GM12873 (cell line): Measurements from ENCODE around the gene CDKN2C.

Experiments
- TF ChIP-seq, protein P1 (sequence below): IDR thresholded peaks from 2 replicates; pipeline ENCODE4 v1.5.1; 2012; ENCODE audit warnings: low read depth, mild to moderate bottlenecking, moderate library complexity, low read length, control low read depth; ENCODE audit not compliant: insufficient read depth; ENCODE audit errors: missing control alignments

CDKN2C gene

DNA sequence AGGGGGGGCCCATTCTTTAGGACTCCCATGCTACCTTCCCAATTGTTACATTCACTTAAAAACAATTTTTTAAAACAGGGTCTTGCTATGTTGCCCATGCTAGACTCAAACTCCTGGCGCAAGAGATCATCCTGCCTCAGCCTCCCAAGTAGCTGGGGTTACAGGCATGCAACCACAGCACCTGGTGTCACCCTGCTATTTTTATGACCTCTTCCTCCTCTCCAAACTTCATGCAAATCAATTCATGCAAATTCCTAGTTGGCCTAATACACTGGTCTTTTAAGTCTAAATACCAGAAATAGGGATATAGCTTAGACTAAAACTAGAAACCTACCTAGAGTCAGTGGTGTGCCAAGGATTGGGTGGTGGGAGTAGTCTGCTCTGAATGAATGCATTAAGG lies 30.1 kb downstream of the CDKN2C start:
- TF ChIP-seq, protein P1, sequence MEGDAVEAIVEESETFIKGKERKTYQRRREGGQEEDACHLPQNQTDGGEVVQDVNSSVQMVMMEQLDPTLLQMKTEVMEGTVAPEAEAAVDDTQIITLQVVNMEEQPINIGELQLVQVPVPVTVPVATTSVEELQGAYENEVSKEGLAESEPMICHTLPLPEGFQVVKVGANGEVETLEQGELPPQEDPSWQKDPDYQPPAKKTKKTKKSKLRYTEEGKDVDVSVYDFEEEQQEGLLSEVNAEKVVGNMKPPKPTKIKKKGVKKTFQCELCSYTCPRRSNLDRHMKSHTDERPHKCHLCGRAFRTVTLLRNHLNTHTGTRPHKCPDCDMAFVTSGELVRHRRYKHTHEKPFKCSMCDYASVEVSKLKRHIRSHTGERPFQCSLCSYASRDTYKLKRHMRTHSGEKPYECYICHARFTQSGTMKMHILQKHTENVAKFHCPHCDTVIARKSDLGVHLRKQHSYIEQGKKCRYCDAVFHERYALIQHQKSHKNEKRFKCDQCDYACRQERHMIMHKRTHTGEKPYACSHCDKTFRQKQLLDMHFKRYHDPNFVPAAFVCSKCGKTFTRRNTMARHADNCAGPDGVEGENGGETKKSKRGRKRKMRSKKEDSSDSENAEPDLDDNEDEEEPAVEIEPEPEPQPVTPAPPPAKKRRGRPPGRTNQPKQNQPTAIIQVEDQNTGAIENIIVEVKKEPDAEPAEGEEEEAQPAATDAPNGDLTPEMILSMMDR: no peak

DNA sequence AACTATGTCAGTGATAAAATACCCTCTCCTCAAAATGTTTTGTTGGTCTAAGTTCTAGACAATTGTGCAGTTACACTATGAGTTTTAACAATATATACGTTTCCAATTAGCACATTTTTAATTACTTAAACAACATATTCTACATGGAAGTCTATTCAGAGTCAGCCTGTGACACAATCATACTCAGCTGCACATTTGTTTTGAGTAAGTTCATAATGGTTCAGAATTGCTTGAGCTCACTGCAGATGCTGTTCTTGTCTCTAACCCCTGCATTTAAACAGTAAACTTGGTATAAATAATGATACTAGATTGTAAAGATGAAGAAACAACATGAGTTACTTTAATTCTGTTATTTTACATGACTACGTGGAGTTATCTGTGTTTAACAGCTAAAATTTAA lies 30.6 kb downstream of the CDKN2C start:
- TF ChIP-seq, protein P1: no peak

DNA sequence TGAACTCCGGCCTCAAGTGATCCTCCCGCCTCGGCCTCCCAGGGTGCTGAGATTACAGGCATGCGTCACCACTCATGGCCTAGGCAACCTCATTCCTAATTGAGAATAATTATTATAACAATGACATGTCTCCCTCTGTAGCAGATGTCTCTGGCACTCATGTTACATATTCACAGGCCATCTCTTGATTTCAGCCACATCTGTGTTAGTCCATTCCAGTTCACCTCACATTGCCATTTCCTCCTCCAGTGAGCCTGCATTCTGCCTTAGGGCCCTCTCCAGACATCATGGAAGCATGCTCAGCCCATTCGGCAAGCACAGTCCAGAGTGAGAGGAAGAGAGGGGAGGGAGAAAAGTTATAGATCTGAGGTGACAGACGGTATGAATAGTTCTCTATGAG lies 32.5 kb downstream of the CDKN2C start:
- TF ChIP-seq, protein P1: no peak

DNA sequence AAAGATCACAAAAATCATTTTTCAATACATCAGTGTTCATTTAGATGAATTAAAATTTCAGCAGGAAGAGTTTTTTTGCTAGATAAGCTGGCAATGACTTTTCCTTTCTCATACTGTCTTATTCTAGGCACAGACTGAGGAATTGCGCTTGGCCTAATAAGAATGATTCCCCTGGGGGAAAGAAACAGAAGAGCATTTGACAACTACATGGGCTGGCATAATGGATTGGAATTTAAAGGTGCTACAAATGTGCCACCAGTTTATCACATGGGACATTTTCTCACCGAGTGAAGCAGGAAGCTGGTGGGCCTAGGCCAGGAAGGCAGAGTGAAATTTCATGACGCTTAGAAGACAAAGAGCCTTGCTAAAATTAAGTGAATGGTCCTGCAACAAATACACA lies 39.3 kb downstream of the CDKN2C start:
- TF ChIP-seq, protein P1: no peak

DNA sequence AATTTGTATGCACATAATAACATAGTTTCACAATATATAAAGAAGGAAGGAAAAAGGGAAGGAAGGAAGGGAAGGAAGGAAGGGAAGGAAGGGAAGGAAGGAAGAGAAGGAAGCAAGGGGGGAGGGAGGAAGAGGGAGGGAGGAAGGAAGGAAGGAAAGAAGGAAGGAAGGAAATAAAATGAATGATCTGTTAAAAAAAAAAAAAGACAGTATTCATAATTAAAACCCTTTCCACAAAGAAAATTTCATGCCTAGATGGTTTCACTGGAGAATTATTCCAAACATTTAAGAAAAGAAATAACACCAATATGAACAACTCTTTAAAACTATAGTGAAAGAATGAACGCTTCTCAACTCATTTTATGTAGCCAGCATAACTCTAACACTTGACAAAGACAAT lies 44.8 kb downstream of the CDKN2C start:
- TF ChIP-seq, protein P1: no peak

DNA sequence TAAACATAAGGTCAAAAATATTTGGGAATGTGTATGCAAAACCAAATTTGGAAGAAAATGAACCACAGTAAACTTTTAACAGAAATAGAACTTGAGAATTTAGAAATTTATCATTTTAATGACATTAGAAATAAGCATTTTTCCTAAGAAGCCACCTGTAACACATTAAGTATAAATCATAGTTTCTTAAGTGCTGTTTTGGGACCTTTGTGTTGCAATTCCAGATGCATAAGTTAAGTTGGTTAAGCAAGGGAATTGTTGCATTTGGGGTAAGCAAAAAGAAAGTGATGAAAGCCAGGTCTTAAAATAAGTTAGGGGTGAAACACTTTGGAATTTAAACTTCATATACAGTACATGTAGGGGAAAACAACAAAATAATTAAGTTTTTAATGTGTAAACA lies 49.8 kb downstream of the CDKN2C start:
- TF ChIP-seq, protein P1: no peak
